ENCODE results near the gene CHFR. TPM values are rescaled to one million over a fixed set of nuclear protein-coding genes. Genes with fewer than 3 reads are reported as not detected.

Gene CHFR
- total RNA-seq, 1 donor from 2014 or later, result 55.0 TPM

GRCh38 chr12:132834181-132834711, 53.2 kb downstream of the CHFR start:
- H3K4me3 Mint-ChIP-seq (ENCODE audit: low read depth), result peak overlapping the region; percentile 42
- DNase-seq (ENCODE audit: low spot score), result peak; percentile 24
- intact Hi-C loops (cut with micrococcal nuclease), result no loop called here
- H3K36me3 Mint-ChIP-seq (ENCODE audit: low read depth), result peaks cover 44% of the 10 kb centered on the region
- peak overlapping the region; percentile 93 for H3K27ac Mint-ChIP-seq
- peaks cover 29% of the 10 kb centered on the region for H3K4me1 Mint-ChIP-seq (ENCODE audit: low read depth)
- H3K27me3 Mint-ChIP-seq (ENCODE audit: low read depth), result no peaks in the 10 kb centered on the region
- H3K9me3 Mint-ChIP-seq, result no peaks in the 10 kb centered on the region

- peaks cover 42% of the 10 kb centered on the region for H3K36me3 Mint-ChIP-seq (ENCODE audit: low read depth)
- intact Hi-C loops (cut with micrococcal nuclease), result no loop called here
- no peak overlapping the region for H3K4me3 Mint-ChIP-seq (ENCODE audit: low read depth)
- no peak for DNase-seq (ENCODE audit: low spot score)
- peaks cover 29% of the 10 kb centered on the region for H3K4me1 Mint-ChIP-seq (ENCODE audit: low read depth)
- H3K27me3 Mint-ChIP-seq (ENCODE audit: low read depth), result no peaks in the 10 kb centered on the region
- peak overlapping the region; percentile 93 for H3K27ac Mint-ChIP-seq
- no peaks in the 10 kb centered on the region for H3K9me3 Mint-ChIP-seq
These were observed 54.1 kb downstream of the CHFR start for GRCh38 chr12:132833341-132833740.

- Mint-ChIP-seq H3K4me1 (ENCODE audit: low read depth) (peaks cover 37% of the 10 kb centered on the region), H3K9me3 (no peaks in the 10 kb centered on the region), H3K27me3 (ENCODE audit: low read depth) (no peaks in the 10 kb centered on the region), H3K36me3 (ENCODE audit: low read depth) (peaks cover 51% of the 10 kb centered on the region), H3K4me3 (ENCODE audit: low read depth) (no peak overlapping the region), H3K27ac (no peak overlapping the region)
- intact Hi-C loops (cut with micrococcal nuclease), result no loop called here
- DNase-seq (ENCODE audit: low spot score), result no peak
These were observed 55.6 kb downstream of the CHFR start for GRCh38 chr12:132831771-132832170.

- DNase-seq (ENCODE audit: low spot score), result peak; percentile 89
- Mint-ChIP-seq H3K27ac (peak within 1 kb of the TSS; percentile 100), H3K9me3 (no peaks in the 10 kb centered on the region), H3K4me1 (ENCODE audit: low read depth) (peaks cover 36% of the 10 kb centered on the region), H3K27me3 (ENCODE audit: low read depth) (no peaks in the 10 kb centered on the region), H3K4me3 (ENCODE audit: low read depth) (peak within 1 kb of the TSS; percentile 98), H3K36me3 (ENCODE audit: low read depth) (peaks cover 63% of the 10 kb centered on the region)
- intact Hi-C loops (cut with micrococcal nuclease), result loop anchor here (1.0 to 5.0 kb wide), 3 partner anchors 58 to 251 kb away; partner anchors contain the start of genes ANKLE2, CHFR and ZNF140
These were observed 58.5 kb downstream of the CHFR start, which contains the start of gene GOLGA3 for GRCh38 chr12:132828706-132829534. GOLGA3 (minus strand) TSS chr12:132828869; CDS start chr12:132822128, 6,741 bp downstream.

DNA sequence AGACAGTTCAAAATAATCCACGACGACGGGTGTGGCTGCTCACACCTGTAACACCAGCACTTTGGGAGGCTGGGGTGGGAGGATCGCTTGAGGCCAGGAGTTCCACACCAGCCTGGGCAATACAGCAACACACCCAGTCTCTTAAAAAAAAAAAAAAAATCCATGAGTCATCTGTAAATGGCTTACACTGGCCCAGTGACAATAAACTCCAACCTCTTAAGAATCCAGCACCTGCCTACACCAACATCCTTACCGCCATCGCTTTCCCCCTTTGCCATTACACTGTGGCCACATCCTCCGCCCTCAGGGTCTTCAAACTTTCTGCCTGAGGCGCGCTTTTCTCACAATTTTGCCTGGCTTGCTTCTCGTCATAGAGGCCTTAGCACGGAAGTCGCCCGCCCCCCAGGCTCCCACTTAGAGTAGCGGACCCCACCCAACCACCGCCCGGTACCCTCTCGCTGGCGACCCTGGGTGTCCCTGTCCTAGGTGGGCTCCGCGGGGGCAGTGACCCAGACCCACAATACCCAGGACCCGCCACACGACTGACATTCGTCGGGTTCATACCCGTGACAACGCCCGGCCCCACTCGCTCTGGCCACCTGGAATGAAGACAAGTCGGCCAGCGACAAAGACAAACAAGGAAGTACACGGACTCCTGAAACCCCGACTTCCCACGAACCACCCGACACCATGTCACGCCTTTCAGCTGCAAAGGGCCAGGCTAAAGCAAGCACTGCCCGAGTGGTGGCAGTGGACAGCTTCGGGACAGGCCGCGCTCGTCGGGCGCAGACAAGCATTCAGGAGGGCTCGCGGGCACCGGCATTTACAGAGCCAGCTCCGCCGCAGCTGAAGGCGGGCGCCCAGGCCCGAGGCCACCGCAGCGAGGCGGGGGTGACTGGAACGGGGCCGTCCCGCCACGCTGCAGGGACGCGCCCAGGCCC, 59.4 kb downstream of the CHFR start:
- Mint-ChIP-seq H3K36me3 (ENCODE audit: low read depth) (peaks cover 58% of the 10 kb centered on the region), H3K27ac (peak overlapping the region; percentile 90), H3K4me1 (ENCODE audit: low read depth) (peaks cover 31% of the 10 kb centered on the region), H3K27me3 (ENCODE audit: low read depth) (no peaks in the 10 kb centered on the region), H3K9me3 (no peaks in the 10 kb centered on the region), H3K4me3 (ENCODE audit: low read depth) (peak overlapping the region; percentile 91)
- intact Hi-C loops (cut with micrococcal nuclease), result loop anchor here (1.0 to 5.0 kb wide), 3 partner anchors 59 to 252 kb away; partner anchors contain the start of genes ANKLE2, CHFR and ZNF140
- peak; percentile 19 for DNase-seq (ENCODE audit: low spot score)

DNA sequence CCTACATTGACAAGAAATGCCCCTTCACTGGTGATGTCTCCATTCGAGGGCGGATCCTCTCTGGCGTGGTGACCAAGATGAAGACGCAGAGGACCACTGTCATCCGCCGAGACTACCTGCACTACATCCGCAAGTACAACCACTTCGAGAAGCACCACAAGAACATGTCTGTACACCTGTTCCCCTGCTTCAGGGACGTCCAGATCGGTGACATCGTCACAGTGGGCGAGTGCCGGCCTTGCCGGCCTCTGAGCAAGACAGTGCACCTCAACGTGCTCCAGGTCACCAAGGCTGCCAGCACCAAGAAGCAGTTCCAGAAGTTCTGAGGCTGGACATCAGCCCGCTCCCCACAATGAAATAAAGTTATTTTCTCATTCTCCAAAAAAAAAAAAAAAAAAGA, 61.5 kb downstream of the CHFR start:
- Mint-ChIP-seq H3K27ac (no peak overlapping the region), H3K36me3 (ENCODE audit: low read depth) (peaks cover 65% of the 10 kb centered on the region), H3K9me3 (no peaks in the 10 kb centered on the region), H3K4me3 (ENCODE audit: low read depth) (peak overlapping the region; percentile 37), H3K4me1 (ENCODE audit: low read depth) (peaks cover 29% of the 10 kb centered on the region), H3K27me3 (ENCODE audit: low read depth) (no peaks in the 10 kb centered on the region)
- DNase-seq (ENCODE audit: low spot score), result no peak
- intact Hi-C loops (cut with micrococcal nuclease), result loop anchor here (5.0 kb wide), 2 partner anchors 61 to 64 kb away; partner anchors contain the start of genes ANKLE2 and CHFR

- Mint-ChIP-seq H3K36me3 (ENCODE audit: low read depth) (peaks cover 71% of the 10 kb centered on the region), H3K9me3 (no peaks in the 10 kb centered on the region), H3K27me3 (ENCODE audit: low read depth) (no peaks in the 10 kb centered on the region), H3K4me1 (ENCODE audit: low read depth) (peaks cover 29% of the 10 kb centered on the region), H3K4me3 (ENCODE audit: low read depth) (no peak overlapping the region), H3K27ac (no peak overlapping the region)
- DNase-seq (ENCODE audit: low spot score), result no peak
- intact Hi-C loops (cut with micrococcal nuclease), result loop anchor here (5.0 kb wide), 2 partner anchors 62 to 63 kb away; partner anchors contain the start of genes ANKLE2 and CHFR
These were observed 62.3 kb downstream of the CHFR start for GRCh38 chr12:132825089-132825488.

DNA sequence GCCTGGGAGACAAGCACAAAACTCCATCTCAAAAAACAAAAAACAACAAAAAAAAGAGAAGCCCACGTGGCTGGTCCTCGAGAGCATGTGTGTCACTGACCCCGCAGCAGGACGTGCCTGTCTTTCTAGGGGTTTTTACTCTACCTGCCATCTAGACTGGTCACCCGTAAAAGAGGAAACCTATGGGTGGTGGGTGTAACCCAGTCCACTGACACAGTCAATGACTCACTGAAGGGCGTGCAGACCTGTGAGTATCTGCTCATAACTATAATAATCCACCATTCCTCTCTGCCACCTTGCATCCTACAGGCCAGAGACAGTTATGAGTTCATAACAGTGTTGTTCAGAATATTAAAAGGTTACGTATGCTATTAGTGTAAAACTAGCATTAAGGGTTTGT, 63.4 kb downstream of the CHFR start:
- no peaks in the 10 kb centered on the region for H3K27me3 Mint-ChIP-seq (ENCODE audit: low read depth)
- H3K4me1 Mint-ChIP-seq (ENCODE audit: low read depth), result peaks cover 25% of the 10 kb centered on the region
- intact Hi-C loops (cut with micrococcal nuclease), result no loop called here
- peaks cover 73% of the 10 kb centered on the region for H3K36me3 Mint-ChIP-seq (ENCODE audit: low read depth)
- DNase-seq (ENCODE audit: low spot score), result no peak
- H3K9me3 Mint-ChIP-seq, result no peaks in the 10 kb centered on the region
- no peak overlapping the region for H3K27ac Mint-ChIP-seq
- no peak overlapping the region for H3K4me3 Mint-ChIP-seq (ENCODE audit: low read depth)

DNA sequence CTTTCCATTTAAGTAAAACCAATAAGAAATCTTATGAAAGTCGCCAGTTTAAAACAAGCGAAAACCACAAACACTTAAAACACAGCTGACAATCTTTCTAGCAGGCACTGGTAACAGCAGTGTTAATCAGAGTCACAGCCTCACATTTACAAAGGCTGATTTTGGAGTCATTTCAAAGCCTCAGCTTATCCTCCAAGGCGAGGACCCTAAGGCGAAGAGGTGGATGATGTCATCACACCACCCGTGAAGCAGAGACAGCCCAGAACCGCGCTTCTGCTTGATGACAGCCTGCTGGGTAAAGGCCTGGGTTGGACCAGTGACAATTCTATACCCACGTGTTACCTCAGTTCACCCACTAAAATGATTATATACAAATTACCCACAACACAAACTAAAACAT, 68.8 kb downstream of the CHFR start:
- Mint-ChIP-seq H3K27me3 (ENCODE audit: low read depth) (no peaks in the 10 kb centered on the region), H3K4me3 (ENCODE audit: low read depth) (no peak overlapping the region), H3K27ac (no peak overlapping the region), H3K9me3 (no peaks in the 10 kb centered on the region), H3K4me1 (ENCODE audit: low read depth) (no peaks in the 10 kb centered on the region), H3K36me3 (ENCODE audit: low read depth) (peaks cover 55% of the 10 kb centered on the region)
- DNase-seq (ENCODE audit: low spot score), result no peak
- intact Hi-C loops (cut with micrococcal nuclease), result no loop called here

DNA sequence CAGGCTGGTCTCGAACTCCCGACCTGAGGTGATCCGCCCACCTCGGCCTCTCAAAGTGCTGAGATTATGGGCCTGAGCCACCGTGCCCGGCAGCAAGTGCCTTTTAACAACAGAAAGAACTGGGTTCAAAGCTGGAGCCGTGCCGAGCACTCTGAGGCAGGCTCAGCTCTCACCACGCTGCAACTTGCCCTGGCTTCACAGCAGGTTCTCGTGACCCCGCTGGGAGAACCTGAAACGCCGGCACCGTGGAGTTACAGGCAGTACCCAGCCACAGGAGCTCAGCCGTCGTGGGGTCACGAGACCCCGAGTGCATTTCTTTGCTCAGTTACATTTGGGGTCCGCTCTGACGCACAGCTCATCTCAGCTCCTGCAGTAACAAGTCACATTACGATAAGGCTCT, 73.2 kb downstream of the CHFR start:
- Mint-ChIP-seq H3K27ac (no peak overlapping the region), H3K9me3 (peaks cover 5% of the 10 kb centered on the region), H3K36me3 (ENCODE audit: low read depth) (peaks cover 59% of the 10 kb centered on the region), H3K27me3 (ENCODE audit: low read depth) (no peaks in the 10 kb centered on the region), H3K4me1 (ENCODE audit: low read depth) (peaks cover 10% of the 10 kb centered on the region), H3K4me3 (ENCODE audit: low read depth) (no peak overlapping the region)
- DNase-seq (ENCODE audit: low spot score), result no peak
- intact Hi-C loops (cut with micrococcal nuclease), result no loop called here

DNA sequence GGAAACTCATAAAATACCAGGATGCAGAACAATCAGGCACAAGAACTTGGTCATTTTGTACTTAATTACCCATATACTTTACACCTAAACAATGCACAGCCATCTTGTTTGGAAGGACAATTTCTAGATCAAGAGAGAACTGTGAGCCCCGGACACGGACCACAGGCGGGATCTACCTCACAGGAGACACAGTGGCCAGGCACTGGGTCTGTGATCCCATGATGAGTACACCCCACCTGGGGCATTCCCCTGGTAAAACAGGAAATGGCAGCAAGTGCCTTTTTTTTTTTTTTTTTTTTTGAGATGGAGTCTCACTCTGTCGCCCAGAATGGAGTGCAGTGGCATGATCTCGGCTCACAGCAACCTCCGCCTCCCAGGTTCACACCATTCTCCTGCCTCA, 74.0 kb downstream of the CHFR start:
- Mint-ChIP-seq H3K36me3 (ENCODE audit: low read depth) (peaks cover 65% of the 10 kb centered on the region), H3K27ac (no peak overlapping the region), H3K9me3 (peaks cover 5% of the 10 kb centered on the region), H3K27me3 (ENCODE audit: low read depth) (no peaks in the 10 kb centered on the region), H3K4me1 (ENCODE audit: low read depth) (peaks cover 10% of the 10 kb centered on the region), H3K4me3 (ENCODE audit: low read depth) (no peak overlapping the region)
- no peak for DNase-seq (ENCODE audit: low spot score)
- intact Hi-C loops (cut with micrococcal nuclease), result no loop called here

DNA sequence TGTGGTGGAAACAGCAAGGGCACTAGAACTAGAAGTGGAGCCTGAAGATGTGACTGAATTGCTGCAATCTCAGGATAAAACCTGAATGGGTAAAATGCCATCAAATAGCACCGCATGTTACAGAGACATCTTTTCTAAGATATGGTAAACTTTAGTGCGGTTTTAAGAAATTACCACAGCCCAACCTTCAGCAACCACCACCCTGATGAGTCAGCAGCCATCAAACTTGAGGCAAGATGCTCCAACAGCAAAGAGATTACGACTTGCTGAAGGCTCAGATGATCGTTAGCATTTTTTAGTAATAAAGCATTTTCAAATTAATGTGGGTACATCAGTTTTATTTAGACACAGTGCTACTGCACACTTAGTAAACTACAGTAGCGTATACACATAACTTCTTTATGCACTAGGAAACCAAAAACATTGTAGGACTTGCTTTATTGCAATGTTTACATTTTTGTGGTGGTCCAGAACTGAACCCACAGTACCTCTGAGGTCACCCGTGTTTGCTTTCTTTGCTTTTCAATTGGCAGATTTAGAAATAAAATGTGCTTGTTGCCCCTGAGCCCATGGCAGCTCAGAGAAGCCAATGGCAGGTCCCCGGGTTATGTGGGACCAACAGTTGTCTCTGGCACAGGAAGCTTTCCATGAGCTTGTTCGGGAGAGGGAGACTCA, 74.6 kb downstream of the CHFR start:
- Mint-ChIP-seq H3K27ac (no peak overlapping the region), H3K9me3 (peaks cover 5% of the 10 kb centered on the region), H3K4me3 (ENCODE audit: low read depth) (no peak overlapping the region), H3K4me1 (ENCODE audit: low read depth) (peaks cover 10% of the 10 kb centered on the region), H3K27me3 (ENCODE audit: low read depth) (no peaks in the 10 kb centered on the region), H3K36me3 (ENCODE audit: low read depth) (peaks cover 66% of the 10 kb centered on the region)
- intact Hi-C loops (cut with micrococcal nuclease), result no loop called here
- DNase-seq (ENCODE audit: low spot score), result no peak

Data from activated T-helper 2 cell treated with anti-CD3 and anti-CD28 coated beads, Interferon-gamma antibody, Interleukin-2, Interleukin-4, amounts not matched to agents 10 μg/mL and 5 μg/mL and 100 μg/mL, durations not matched to agents 14 hours and 24 hours and 36 hours (primary cell).